Activated effector memory CD4-positive, alpha-beta T cell treated with Interleukin-2 at 50 U/mL for 16 hours (primary cell): ENCODE measurements around the gene CARD14.
"Not testable (repeated sequence)": the region's sequence is repeated elsewhere in the genome, so short reads cannot be mapped to it uniquely, and the experiment has no call there.

Source experiments
- DNase-seq: peaks from one replicate; pipeline ENCODE4 v3.0.0-alpha.2; 2020

CARD14 gene

DNA sequence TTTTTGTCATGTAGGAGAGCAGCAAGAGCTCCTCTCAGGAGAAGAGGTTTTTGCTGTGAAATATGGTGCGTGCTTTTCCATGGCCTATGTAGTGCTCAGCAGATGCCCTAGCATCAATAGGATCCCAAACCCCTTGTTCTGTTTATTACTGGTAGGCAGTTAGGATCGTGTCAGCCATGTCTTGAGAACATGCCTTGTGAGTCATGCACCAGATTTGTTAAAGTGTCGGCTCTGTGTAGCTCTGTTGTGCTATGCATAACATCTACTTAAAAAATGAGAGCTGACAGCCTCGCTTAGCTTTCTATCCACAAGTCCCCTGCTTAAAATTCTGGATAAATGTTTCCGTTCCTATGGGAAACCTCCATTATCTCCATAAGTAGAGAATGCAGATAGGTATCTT, 18.5 kb upstream of the CARD14 start:
- DNase-seq: no peak

DNA sequence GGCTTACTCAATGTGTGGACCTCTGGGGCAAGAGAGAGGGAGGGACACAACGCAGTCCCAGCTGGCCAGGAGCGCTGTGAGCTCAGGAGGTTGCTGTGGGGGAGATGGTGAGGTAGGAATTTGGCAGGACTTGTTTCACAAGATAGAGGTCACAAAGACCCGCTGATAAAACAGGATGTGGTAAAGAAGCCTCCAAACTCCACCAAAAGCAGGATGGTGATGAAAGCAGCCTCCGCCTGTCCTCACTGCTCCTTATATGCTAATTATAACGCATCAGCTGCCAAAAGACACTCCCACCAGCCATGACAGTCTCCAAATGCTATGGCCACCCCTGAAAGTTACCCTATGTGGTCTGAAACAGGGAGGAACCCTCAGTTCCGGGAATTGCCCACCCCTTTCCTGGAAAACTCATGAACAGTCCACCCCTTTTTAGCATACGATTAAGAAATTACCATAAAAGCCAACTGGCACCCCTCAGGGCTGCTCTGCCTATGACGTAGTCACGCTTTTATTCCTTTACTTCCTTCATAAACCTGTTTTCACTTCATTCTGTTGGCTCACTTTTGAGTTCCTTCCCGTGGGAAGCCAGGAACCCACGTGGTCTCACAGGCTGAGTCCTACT, 17.6 kb upstream of the CARD14 start:
- no peak for DNase-seq

DNA sequence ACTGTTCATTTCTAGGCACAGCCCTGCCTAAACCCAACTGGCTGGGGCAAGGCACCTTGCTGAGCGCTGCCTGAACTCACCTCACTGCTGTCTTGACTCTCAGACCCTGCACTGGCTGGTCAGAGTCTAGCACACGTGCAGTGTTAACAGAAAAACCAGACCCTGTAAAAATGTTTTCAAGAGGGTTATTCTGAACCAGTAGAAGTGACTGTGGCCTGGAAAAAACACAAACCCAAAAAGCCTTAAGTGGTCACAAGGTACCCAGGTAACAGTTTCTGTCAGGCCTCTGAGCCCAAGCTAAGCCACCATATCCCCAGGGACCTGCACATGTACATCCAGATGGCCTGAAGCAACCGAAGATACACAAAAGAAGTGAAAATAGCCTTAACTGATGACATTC, 16.8 kb upstream of the CARD14 start:
- DNase-seq: no peak

DNA sequence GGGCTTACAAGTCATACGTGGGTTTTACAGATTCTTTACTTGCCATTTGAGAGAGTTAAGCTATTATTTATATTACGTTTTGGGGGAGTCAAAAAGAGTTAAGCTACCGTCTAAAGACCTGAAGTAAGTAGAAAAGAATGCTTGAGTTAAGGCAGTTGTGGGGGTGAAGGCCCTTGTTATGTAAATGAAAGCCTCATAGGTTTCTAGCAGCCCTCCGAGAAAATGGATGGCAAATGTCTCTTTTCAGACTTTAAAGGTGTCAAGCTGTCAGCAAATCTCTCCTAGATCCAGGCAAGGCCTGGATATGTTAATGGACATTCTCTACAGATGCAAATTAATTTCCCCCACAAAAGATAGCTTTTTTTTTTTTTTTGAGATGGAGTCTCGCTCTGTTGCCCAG, 15.7 kb upstream of the CARD14 start:
- DNase-seq: no peak

DNA sequence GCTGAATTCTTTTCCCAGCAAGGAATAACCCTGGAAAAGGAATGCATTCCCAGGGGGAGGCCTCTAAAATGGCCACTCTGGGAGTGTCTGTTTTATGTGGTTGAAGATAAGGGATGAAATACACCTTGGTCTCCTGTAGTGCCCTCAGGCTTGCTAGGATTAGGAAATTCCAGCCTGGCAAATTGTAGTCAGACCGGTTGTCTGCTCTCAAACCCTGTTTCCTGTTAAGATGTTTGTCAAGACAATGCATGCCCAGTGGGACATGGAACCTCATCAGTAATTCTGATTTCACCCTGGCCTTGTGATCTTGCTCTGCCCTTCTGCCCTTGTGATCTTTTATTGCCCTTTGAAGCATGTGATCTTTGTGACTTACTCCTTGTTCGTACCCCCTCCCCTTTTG, 14.2 kb upstream of the CARD14 start:
- not testable (repeated sequence) for DNase-seq

DNA sequence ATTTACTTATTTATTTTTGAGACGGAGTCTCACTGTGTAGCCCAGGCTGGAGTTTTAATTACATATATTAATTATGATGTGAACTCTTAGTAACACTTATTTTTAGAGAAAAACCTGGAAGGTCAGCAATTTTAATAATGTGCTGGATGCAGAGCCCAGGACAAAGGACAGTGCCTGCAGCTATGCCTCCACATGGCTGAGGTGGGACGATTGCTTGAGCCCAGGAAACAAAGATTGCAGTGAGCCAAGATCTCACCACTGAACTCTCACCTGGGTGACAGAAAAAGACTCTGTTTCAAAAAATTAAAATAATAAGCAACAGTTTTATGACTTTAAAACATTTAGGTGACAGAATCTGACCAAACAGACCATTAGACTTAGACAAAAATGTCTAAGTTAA, 11.0 kb upstream of the CARD14 start:
- DNase-seq: no peak

DNA sequence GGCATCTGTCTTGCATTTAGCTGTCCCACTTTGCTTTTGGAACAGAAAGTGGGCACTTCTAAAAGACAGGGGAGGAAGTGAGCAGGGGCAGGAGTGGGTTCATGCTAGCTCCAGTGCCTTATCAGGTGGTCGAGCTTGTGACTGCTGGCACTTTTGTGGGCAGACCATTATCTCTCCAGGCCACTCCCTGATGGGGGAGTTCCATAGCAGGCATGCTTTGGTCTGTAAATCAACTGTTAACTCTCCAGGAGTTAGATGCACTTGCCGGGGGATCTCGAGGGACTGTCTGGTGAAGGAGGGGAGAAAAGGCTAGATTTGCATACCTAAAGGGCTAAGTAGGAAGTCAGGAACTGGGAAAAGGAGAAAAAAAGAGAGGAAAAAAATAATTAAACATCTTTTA, 9.3 kb upstream of the CARD14 start:
- no peak for DNase-seq

DNA sequence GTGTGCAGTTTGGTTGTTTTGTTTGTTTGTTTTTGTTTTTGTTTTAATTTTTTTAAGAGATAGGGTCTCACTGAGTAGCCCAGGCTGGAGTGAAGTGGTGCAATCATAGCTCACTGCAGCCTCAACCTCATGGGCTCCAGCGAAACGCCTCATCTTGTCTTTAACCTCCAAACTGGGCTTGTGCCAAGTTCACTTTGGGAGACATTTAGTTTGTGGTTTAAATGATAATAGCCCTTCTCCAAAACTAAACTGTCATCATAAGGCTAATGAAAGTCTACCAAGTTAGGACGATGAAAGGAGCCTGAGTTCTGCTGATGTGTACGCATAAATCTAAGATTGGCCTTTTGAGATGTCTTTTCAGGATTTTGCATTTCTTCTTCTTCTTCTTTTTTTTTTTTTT, 6.5 kb upstream of the CARD14 start:
- DNase-seq: no peak

DNA sequence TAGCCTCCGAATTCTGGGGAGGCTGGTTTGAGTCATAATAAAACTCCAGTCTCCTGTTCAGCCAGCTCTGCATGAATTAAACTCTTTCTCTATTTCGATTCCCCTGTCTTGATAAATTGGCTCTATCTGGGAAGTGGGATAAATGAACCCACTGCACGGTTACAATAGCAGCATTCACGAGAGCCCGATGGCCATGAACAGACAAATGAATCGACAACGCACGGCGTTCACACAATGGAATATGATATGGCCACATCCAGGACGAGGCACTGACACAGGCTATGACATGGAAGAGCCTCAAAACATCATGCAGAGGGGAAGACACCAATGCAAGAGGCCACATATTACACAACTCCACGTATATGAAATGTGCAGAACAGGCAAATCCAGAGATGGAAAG, 5.6 kb upstream of the CARD14 start:
- no peak for DNase-seq

DNA sequence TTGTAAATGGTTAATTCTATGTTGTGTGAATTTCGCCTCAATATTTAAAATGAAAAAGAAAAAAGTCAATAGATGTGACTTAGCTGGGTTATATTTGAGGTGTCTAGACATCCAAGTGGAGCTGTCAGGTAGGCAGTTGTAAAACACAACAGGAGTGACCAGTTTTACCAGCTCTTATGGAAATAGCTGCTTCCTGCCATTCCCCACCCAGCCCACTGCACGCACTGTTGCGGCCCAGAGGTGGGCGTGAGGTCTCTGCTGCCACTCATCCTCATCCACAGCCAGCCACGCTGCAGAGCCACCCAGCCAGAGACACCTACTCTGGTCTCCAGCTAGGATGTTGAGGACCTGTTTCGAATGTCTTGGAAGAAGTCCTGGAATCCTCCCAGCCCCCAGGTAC, 3.4 kb upstream of the CARD14 start:
- DNase-seq: no peak

DNA sequence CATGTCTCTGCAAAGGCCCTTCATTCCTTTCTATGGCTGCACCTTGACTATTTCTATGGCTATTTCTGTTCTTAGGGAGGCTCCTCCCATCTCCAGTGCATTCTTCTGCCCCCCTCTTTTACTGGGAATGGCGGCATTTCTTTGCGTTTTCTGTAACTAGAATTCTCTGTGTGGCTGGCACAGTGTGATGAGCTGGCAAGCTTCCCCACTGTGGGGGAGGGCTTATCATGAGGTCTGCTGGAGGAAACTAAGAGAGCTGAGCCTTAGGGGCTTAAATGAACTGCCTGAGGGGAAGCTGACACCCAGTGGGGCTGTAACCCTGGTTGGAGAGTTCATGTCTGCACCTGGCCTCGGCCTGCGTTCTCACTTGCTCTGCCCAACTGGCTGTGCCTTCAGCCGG, 1.5 kb upstream of the CARD14 start:
- no peak for DNase-seq

DNA sequence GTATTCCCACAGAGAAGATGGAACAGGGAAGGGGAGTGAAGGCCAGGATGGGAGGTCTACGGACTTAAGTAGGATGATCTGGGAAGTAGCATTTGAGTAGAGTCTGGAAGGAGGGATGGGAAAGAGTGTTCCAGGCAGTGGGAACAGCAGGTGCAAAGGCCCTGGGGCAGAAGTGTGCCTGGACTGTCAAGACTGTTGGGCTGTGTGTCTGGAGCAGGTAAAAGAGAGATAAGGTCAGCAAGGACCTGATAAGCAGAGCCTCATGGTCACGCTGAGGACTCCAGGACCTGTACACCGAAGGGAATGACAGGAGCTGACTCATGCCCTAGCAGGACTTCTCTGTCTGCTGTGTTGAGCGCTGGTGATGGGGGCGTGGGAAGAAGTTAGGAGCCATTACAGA, 723 bp upstream of the CARD14 start:
- no peak for DNase-seq

DNA sequence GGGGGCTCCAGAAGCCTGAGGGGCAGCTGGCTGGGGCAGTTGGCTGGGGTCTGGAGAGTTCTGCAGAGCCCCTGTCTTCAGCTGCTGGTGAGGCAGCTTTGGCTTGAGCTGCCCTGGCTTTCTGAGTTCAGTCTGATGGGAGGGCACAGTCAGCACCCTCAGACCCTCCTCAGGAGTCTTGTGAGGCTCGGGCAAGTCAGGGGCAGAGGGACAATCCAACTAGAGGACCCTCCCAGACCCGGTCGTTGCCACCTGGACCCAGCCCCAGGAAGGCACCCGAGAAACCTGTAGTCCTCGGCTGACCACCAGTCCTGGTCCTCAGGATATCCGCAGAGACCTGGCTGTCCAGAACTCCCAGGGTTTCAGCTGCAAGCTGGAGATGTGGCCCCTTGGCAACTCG, 1.9 kb downstream of the CARD14 start:
- no peak for DNase-seq

DNA sequence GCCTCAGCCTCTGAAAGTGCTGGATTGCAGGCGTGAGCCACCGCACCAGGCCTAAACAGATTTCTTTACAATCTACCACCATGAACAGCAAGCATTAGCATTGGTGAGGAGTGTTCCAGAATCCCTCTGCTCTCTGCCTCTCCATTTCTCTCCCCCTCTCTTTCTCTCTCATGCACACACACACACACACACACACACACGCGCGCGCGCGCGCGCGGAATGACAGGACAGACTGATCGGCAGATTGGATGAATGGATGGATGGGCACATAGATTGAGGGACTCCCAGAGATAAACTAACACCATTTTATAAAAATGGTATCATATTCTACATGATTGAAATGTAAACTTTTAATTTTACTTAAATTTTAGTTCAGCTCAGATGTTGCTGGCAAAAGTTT, 3.3 kb downstream of the CARD14 start:
- DNase-seq: no peak

DNA sequence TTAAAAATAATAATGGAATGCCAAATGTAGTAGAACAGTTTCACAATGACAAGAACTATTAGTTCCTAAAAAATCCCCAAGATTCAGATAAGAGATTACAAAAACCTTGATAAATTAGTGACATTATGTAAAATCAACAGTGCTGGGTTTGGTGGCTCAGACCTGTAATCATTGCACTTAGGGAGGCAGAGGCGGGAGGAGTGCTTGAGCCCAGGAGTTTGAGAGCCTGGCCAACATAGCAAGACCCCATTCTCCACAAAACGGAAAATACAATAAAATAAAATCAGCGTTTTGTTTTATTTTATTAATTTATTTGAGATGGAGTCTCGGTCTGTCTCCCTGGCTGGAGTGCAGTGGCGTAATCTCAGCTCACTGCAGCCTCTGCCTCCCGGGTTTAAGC, 4.1 kb downstream of the CARD14 start:
- no peak for DNase-seq

DNA sequence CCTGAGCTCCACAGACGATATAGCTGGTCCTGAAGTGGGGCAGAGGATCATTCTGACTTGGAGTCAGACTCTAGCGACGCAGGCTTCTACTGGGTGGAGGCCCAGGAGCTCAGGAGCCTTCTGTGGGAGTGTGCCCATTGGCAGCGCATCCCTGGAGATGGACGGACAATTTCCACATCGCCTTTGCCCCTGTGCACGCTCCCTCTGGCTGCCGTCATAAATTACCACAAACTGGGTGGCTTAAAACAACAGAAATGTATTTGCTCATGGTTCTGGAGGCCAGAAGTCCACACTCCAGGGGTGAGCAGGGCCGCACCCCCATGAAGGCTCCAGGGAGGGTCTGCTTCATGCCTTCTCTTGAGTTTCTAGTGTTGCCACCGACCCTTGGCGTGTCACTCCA, 6.9 kb downstream of the CARD14 start:
- no peak for DNase-seq

DNA sequence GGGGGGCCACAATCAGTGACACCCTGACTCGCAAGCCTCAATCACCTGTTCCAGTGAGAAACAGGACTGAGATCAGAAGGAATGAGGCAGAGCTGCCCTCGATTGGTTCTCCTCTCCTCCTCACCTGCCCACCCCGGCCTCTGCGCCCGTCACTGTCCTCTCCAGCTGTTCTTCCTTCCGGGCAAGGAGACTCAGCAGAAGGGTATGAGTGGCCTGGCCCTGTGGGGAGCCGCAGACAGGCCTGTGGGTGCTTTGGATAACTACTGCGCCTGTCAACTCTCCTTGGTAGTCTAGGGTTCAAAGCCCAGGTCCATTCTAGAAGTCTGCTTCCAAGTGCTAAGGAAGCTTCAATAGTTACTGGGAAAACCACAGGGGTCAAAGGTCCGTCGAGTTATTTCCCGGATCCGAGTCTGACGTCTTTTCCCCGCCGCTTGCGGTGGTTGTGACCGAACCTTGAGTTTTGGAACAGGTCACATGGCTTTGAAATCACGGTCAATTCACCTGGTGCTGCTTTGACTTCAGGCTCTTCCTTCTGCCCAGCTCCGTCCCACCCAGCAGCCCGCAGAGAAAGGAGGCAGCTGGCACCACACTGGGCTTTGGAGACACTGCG, 8.3 kb downstream of the CARD14 start:
- DNase-seq: no peak

DNA sequence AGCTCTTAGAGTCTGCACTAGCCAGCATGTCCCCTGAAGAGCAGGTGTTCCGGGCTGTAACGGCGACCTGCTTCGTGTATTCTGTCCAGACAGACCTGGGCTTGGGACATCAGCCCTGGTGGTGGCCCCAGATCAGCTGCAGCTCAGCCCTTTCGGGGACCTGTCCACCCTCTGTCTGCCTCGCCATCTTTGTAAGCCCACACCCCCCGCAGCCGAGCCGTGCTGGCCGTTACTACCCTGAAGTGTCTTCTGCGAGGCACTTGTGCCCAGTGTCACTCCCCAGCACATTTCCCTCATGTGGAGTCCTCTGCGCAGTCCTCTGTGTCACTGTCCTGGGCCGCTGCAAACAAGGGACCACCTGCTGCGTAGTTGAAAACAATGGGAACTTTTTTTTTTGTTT, 10.4 kb downstream of the CARD14 start:
- DNase-seq: no peak

DNA sequence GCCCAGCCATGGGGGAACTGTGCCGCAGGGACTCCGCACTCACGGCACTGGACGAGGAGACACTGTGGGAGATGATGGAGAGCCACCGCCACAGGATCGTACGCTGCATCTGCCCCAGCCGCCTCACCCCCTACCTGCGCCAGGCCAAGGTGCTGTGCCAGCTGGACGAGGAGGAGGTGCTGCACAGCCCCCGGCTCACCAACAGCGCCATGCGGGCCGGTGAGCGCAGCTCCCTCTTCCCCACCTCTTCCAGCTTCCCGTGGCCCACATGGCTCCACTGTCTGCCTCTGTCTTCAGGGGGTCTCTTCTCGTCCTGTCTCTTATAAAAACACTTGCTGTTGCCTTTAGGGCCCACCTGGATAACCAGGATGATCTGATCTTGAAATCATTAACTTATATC, 11.6 kb downstream of the CARD14 start:
- DNase-seq: no peak

DNA sequence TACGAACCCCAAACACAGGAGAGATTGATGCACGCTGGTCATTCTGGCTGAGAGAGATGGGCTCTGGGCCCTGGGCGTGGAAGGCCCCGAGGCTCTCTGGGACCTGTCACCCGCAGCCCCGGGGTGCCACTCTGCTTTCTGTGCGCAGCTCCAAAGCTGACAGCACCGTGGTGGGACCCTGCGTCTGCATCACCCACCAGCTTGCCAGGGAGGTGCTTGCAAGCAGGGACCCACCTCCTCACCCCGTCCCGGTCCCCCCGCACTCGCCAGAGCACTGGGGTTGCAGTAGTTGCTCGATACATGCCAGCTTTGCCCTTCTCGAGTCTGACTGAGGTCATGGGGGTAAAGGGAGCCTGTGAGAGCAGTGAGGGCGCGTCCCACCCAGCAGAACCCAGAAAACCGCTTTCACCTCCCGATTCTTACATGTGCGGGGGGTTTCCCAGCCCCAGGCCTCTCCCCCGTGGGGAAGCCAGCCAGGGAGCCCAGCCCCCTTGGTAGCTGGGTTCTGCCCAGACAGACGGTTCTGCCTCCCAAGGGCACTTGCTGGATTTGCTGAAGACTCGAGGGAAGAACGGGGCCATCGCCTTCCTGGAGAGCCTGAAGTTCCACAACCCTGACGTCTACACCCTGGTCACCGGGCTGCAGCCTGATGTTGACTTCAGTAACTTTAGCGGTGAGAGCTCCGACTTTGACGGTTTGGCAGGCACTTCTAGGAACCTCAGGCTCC, 12.5 kb downstream of the CARD14 start:
- DNase-seq: no peak

DNA sequence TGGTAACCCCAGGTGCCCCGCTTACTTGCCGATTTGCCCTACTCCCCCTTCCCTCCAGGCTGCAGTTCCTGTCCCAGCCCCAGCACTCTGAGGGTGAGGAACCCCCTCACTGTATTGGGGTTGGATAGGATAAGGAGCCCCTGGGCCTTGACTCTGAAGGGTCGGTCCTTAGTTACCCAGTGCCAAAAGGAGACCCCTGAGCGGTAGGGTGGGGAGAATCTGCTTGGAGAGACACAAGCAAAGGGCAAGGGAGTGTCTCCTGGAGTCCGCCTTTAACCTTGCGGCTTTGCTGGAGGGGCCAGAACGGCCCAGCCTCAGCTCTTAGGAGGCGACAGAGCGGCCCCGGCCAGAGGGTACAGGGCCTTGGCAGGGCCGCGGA, 13.0 kb downstream of the CARD14 start:
- no peak for DNase-seq

DNA sequence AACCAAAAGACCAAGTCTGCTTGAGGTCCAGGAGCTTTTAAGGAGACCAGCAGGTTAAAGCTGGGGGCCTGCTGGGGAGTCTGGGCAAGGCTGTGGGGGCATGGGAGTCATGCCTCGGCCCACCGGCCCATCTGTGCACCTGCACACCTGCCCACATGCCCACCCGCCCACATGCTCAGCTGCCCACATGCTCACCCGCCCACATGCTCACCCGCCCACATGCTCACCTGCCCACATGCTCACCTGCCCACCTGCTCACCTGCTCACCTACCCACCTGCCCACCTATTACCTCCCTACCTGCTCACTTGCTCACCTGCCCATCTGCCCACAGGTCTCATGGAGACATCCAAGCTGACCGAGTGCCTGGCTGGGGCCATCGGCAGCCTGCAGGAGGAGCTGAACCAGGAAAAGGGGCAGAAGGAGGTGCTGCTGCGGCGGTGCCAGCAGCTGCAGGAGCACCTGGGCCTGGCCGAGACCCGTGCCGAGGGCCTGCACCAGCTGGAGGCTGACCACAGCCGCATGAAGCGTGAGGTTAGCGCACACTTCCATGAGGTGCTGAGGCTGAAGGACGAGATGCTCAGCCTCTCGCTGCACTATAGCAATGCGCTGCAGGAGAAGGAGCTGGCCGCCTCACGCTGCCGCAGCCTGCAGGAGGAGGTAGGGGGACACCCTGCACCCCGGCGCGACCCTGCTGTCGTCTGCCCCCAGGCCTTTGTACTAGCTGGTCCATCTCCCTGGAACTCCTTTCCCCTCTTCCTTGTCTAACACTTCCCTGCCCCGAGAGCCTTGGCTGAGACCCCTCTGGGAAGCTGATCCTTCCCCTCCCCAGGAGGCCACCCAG, 14.0 kb downstream of the CARD14 start:
- DNase-seq: no peak

DNA sequence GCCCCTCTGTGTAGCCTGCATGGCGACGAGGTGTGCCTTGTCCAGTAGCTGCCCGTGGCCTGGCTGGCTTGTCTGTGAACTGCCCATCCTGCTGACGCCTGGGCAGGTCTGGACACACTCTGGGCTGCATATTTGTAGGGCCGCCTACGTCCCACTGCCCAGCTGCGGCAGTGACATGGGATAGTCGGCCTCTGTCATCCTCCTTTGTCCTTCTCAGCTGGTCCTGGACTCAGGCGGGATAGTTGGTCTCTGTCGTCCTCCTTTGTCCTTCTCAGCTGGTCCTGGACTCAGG, 14.5 kb downstream of the CARD14 start:
- no peak for DNase-seq

DNA sequence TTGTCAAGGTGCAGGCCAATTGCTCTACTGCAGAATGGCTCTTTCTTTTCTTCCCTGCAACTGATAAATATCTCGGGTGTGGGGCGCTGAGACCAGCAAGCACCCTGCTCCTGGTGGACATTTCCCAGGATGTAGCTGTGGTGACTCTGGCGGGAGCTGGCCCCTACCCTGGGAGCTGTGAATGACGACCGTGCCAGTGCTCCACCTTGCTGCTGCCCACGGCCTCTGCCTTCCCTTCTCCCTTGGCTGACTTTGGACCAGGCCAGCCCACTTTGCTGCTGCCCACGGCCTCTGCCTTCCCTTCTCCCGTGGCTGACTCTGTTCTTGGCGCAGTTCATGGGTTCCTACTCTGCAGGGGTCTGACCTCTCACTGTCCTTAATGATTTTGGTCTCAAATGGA, 16.1 kb downstream of the CARD14 start:
- no peak for DNase-seq
